Measurements from ENCODE around the gene TRAPPC12.
"Not testable (repeated sequence)": the region's sequence is repeated elsewhere in the genome, so short reads cannot be mapped to it uniquely, and the experiment has no call there.

The TRAPPC12 gene

DNA sequence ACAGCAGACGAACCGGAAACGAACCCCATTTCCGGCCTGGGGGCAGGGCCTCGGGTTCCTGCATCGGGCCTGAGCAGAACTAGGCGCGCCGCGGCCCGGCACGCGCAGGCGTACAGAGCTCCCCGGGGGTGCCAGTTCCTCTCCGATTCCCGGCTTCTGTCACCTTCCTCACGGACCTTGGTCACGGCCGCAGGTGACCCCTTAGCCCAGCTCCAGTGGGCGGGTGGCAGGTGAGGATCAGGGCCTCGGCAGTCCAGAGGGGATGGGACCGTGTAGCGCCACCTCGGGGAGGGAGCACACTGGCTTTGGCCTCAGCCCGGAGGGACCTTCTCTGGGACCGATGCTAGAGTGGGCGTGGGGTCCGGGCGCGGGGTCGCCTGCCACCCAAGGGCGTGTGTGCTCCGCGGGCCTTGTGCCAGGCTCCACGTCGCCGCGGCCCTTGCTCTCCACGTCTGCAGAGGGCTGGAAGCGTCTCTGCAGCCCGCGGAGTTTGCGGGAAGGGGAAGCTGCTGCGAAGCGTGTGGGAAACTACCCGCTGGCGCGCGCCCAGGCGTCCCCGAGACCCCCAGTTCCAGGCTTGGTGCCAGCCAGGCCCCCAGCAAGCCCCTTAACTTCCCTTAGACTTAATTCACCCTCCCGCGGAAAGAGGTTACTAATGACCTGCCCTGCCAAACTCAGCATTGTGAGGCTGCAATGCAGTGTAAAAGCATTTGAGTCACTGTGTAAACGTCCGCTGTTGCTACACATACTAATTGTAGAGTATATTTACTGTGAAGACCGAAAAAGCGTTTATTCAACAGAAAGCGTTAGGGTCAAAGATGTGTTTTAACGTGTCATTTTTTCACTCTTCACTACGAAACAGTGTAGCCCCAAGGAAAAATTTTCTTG, at the start of gene TRAPPC12:
TRAPPC12 (plus strand) TSS at position 48 of the 888 bp plus-strand sequence. CDS start 7,930 bp downstream, outside the sequence.
- DNase-seq (ENCODE audit: low read depth, low spot score), result peak; percentile 84

DNA sequence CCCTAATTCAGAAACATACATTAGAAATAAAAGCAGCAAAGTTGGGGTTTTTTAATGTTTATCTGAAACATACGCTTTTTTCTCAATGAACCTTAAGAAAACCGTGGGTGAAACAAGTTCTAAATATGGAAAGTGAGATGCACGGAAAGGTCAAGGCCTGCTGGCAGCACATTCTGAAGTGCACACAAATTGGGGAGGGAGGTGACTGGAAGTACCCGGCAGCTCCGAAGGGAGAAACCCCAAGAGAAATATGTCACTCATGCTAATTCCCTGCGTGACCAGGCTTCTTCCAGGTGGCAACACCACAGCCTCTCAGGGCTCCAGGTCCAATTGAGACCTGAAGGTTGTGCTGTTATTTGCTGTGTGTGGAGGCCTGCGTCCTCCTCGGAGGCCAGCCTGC, 47.4 kb upstream of the TRAPPC12 start:
- DNase-seq (ENCODE audit: low read depth, low spot score), result no peak

DNA sequence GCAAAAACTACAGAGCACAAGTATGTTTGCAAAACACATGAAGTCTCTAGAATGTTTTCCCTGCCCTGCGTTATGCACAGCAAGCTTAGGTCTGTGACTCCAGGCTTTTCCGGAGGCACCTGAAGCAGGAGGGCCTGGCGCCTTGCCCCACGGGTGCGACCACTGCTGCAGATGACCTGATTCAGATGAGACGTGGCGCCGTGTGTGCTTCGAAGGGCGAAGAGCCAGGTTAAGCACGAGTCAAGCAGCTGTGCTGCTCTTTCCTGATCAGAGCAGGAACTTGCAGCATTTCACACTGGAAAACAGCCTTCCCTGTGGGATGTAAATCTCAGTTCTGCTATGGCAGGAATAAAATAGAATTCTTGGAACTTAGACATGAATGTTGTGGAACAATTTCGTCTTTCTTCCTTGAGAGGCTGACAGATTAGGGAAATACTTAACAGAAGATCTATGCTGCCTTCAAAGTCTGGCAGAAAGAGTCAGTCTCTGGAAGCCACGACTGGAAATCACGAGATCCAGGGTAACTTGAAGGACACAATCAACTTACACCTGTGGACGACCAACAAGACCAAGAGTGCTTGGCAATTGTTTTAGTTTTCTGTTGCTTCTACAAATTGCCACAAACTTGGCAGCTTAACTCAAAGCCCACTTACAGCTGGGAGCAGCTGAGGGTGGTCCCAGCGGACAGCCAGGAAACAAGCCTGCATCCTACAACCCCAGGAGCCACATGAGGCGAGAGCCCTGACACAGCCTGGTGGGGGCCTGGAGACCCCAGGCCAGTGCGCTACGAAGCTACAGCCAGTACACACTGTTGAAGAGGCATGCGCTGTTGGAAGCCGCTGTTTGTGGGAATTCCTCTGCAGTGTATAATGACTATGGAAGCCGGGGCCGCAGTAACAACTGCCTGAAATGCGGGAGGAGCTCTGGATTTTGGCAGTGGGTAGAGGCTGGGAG, 44.8 kb upstream of the TRAPPC12 start:
- DNase-seq (ENCODE audit: low read depth, low spot score), result no peak

- no peak for DNase-seq (ENCODE audit: low read depth, low spot score)
These were observed 42.6 kb upstream of the TRAPPC12 start for GRCh38 chr2:3336844-3337243.

- DNase-seq (ENCODE audit: low read depth, low spot score), result no peak
These were observed 41.2 kb upstream of the TRAPPC12 start for GRCh38 chr2:3338340-3338739.

DNA sequence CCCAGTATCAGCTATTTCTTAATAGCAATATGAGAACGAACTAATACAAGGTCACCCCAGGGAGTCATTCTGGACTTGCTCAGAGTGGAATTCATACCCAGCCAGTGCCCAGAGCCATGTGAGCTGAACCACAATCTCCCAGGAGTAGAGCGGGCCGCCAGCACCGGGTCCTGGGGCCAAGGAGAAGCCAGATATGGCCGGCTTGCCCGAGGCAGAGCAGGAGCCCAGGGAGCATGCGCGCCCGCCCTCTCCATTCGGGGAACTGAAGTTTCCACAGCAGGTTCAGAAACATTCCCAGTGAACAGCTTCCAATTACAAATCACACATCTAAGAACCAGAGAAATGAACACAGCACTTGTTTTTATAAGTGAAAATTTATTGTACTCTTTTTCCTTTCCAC, 39.4 kb upstream of the TRAPPC12 start:
- no peak for DNase-seq (ENCODE audit: low read depth, low spot score)

- no peak for DNase-seq (ENCODE audit: low read depth, low spot score)
These were observed 38.2 kb upstream of the TRAPPC12 start for GRCh38 chr2:3341336-3341735.

DNA sequence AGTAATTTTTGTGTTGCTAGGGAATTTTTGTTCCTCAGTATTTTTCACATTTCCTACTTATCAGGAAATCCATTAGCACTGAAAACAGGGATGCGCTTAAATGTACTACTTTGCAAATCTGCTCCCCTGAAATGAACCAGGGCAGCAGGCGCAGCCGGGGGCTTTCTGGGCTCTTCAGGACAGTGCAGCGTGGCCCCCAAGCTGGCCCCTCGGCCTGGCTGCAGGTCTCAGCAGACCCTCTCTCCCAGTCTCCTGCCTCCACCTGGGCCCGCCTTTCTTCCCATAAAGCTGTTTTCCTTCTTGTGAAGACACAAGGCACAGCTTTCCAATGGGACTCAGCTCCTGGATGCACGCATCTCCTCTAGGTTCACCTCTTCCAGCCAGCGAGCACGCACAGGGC, 37.2 kb upstream of the TRAPPC12 start:
- no peak for DNase-seq (ENCODE audit: low read depth, low spot score)

DNA sequence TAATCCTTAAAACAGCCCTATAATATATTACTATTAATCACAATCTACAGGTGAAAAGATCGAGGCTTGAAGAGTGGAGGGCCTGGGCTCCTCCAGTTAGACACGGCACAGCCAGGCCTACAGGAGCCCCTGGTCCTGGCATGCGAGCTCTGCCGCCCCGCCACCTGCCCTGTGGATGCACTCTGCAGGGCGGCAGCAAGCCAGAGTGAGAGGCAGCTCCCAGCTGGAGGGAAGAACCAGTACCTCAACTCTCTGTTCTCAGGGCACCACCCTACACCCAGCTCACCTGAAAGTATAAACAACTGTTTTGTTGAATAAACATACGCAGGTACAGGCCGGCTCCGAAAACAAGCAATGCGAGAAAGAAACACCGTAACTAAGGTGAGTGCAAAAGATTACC, 36.5 kb upstream of the TRAPPC12 start:
- DNase-seq (ENCODE audit: low read depth, low spot score), result no peak

DNA sequence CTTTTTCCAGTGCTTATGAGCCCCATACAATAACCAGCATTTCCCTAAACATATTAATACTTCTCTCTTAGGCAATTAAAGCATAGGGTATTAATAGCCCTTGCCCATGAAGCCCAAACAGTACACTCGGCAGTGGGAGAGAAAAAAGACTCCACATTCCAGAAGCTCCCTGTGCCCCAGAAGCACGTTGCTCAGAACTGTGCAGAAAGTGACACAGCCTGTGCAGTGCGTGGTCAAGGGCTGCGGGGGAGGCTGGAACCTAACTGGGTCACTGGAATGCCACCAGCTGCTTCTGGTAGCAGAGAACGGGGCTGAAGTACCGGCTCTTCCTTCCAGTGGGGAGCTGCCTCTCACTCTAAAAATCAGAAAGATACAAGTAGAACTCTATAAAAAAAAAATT, 34.6 kb upstream of the TRAPPC12 start:
- no peak for DNase-seq (ENCODE audit: low read depth, low spot score)

GRCh38 chr2:3345621-3346020, 33.9 kb upstream of the TRAPPC12 start:
- no peak for DNase-seq (ENCODE audit: low read depth, low spot score)

DNA sequence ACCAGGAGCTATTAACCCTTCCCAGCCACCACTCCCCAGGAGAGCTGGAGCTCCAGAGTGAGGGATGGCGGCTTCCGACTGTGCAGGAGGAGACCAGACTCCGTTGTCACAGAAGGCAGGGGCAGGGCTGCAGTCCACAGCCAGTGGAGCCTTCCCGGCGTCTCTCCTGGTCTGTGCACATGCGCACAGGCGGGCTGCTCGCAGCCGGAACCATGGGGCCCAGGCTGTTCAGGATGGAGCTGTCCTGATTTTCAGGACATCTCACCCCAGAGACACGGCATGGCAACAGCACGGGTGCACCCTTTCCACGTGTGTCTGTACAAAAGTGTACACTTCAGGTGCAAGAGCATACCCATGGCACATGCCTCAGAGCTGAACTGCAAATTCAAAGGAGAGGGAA, 30.7 kb upstream of the TRAPPC12 start:
- no peak for DNase-seq (ENCODE audit: low read depth, low spot score)

GRCh38 chr2:3349211-3349693, 30.2 kb upstream of the TRAPPC12 start:
- no peak for DNase-seq (ENCODE audit: low read depth, low spot score)

DNA sequence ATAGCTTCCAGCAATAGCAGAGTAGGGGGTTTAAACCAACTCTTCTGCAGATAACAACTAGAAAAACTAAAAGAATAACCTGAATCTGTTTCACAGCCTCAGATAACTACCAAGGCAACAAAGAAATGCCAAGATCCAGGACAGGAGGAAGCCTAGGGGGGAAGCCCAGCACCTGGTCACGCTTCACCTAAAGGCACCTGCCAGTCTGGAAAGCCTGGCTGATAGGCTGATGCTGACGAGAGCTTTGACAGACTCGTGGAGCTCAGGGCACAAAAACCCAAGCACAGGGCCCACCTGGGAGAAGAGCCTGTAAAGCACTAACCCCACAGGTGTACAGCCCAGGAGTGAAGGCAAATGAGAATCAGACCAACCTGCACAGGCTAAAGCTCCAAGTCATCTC, 24.5 kb upstream of the TRAPPC12 start:
- DNase-seq (ENCODE audit: low read depth, low spot score), result no peak

GRCh38 chr2:3355951-3356569, 23.4 kb upstream of the TRAPPC12 start:
- DNase-seq (ENCODE audit: low read depth, low spot score), result no peak

DNA sequence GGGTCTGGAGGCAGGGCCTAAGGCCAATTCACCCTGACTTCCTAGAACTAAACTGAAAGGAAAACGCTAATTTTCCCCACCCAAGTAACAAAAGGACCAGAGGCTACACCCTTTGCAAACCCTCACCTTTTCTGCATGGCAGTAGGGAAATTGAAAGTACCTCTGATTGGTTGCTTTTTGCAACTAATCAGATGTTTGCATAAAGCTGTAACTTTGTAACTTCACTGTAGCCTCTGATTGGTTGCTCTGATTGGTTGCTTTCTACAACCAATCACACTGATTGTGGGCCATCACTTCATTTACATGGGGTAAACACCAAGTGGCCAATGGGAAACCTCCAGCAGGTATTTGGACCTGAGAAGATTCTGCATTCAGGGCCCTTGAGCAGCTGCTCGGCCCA, 22.7 kb upstream of the TRAPPC12 start:
- no peak for DNase-seq (ENCODE audit: low read depth, low spot score)

- DNase-seq (ENCODE audit: low read depth, low spot score), result not testable (repeated sequence)
These were observed 22.0 kb upstream of the TRAPPC12 start for GRCh38 chr2:3357446-3357845.

GRCh38 chr2:3357926-3358325, 21.6 kb upstream of the TRAPPC12 start:
- DNase-seq (ENCODE audit: low read depth, low spot score), result no peak

DNA sequence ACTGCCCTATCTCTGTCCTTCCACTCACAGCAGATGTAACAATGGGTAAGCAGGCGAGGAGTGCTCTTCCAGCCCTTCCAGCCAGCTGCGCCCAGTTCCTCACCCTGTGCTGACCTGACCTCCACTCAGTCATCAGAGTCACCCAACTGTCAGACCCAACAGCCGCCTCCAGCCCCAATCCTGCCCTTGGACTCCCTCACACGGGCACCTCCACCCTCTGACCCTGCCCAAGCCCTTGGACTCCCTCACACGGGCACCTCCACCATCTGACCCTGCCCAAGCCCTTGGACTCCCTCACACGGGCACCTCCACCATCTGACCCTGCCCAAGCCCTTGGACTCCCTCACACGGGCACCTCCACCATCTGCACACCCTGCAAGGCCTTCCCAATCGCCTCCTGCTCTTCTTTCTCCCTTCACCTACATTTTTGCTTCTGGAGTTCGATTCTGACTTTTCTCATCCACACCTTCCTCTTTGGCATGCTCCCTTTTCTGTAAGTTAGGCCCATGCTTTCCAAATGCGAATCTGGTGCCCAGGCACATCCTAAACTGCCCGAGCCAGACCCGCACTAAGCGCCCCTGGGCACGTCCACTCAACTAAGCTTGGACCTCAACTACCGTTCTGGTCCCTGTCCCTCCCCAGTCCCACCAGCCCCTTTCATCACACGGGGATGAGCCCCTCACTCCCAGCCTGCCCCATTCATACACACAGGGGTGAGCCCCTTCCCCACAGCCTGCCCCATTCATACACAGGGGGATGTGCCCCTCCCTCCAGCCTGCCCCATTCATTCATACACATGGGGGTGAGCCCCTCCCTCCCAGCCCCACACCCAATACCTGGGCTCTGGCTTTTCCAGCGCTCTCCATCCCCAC, 17.7 kb upstream of the TRAPPC12 start:
- DNase-seq (ENCODE audit: low read depth, low spot score), result no peak

GRCh38 chr2:3365219-3365618, 14.3 kb upstream of the TRAPPC12 start:
- no peak for DNase-seq (ENCODE audit: low read depth, low spot score)

DNA sequence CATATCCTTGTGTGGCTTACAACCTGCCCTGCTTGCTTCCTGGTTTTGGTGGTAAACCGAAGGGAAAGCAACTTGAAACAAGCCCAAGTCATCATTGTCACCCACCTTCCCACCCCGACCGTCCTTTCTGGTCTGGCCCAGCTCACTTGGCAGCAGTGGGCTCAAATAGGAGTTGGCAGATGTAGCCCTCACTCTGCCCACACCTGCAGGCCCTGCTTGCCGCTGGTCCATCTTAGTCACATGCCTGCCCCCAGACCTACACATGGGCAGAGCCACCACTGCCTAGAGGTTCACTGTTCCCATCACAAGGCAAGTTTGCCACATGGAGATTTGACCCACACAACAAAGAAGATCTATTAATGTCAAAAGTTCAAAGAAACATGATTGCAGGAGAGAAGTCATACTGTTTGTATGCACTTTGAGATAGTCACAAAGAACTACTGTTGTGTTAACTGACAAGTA, 11.2 kb upstream of the TRAPPC12 start:
- no peak for DNase-seq (ENCODE audit: low read depth, low spot score)

All from activated naive CD8-positive, alpha-beta T cell treated with anti-CD3 and anti-CD28 coated beads, Interleukin-2, amount 50 U/mL, for 16 hours (primary cell).